Ramos (cell line): ENCODE data around the gene DERL2.

Experiments
- in situ Hi-C: fragments of 300-500 bp; cut with MboI; formaldehyde crosslinking; loops from one replicate; pipeline ENCODE4 v1.14.3; 2022; ENCODE audit warnings: low sequenced_read_pairs; ENCODE audit not compliant: unreplicated experiment

The DERL2 gene

DNA sequence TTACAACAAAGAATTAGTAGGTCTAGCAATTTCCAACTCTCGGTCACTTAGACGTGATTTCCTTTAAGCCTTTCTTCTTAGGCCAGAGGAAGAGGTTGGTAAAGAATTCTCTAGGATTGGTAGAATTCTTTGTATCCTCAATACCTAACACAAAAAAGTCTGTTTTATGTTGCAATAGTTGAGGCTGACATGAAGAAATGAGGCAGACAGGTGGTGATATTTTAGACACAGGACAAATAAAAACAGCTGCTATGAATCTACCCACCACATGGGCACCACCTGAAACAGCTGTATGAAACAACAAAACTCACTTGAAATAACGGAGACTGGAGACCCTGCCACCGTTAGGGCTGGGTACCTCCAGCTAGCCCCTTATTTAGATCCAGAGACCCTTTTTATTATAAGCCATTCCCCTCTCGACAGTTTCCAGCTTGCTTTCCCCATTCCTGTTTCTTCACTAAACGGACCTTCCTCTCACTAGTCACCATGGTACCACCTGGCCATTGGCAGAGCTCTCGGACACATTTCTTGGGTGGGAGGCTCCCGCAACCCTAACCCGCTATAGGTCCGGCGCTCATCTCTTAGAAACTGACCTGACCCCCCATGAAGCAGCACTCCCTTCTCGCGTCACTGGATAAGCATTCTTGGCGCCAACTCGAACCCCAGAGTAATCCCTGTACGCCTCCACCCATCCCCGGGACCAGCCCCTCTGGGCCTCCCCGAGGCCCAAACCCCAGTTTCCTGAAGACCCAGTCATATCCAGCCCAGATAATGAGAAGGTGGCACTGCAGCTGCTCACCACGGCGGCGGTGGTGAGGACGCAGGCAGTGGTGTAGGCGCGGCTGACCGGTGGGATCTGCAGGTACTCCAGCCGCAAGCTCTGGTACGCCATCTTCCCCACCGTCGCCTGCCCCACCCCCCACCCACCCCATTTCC, at the start of gene DERL2:
Gene DERL2, minus strand, starts transcription at position 909 of the 936 bp plus-strand sequence. Its CDS starts 17 bp downstream, at position 892.
- in situ Hi-C loops: no loop called here

DNA sequence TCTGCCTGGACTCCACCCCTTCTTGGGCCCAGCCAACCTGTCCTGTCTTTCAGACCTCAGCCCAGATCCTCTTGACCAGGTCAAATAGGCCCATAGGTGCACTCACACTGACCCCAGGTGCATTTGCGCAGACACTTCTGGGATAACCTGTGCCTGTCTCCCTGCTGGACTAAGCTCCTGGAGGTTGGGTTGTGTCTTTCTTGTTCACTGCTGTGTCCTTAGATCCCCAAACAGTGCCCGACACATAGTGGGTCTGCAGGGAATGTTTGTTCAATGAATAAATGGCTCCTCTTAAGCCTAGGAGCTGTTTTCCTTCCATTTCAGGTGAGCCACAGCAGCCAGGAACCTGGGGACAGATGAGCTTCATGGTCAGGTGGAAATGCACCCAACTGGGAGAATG, 49.5 kb upstream of the DERL2 start:
- in situ Hi-C loops: no loop called here

DNA sequence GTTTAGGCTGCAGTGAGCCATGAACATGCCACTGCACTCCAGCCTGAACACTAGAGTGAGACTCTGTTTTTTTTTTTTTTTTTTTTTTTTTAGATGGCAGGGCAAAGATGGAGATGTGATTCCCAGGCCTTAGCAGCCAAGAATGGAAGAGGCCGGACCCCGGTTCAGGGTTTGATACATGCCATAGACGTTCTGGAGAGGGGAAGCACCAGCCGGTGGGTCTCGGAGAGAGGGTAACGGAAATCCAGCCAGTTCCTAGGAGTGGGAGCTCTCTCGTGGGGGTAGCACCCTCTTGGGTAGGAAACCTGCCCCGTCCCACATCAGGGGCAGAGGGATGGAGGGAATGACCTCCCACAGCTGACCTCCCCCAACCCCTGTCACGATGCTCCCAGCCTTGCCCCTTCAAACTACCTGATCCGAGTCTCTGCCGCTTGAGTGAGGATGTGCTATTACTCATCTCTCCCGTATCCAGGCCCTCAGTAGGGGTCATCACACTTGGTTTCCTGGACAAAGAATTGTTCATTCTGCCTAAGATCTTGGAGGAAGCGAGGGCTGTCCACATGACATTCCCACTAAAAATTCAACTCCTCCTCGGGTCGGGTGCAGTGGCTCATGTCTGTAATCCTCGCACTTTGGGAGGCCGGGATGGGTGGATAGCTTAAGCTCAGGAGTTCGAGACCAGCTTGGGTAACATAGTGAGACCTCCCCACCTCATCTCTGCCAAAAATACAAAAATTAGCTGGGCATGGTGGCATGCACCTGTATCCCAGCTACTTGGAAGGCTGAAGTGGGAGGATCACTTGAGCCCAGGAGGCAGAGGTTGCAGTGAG, 47.7 kb upstream of the DERL2 start:
- in situ Hi-C loops: no loop called here

DNA sequence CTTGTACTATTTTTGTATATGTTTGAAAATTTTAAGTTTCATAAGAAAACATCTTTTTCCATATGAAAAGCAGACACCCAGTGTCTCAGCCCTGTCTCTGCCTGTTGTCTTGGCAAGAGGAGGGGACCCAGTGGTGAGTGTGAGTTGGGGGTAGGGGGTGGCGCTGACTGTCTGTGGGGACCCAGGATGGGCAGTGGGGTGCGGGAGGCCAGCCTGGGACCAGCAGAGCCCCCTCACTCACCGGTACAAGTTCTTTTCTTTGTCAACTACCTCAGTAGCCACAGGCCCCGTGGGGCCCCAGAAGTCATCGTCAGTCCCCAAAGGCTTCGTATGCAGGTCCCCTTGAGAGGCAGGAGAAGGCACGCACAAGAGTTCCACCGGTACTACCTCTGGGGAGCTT, 46.6 kb upstream of the DERL2 start:
- in situ Hi-C loops: no loop called here

DNA sequence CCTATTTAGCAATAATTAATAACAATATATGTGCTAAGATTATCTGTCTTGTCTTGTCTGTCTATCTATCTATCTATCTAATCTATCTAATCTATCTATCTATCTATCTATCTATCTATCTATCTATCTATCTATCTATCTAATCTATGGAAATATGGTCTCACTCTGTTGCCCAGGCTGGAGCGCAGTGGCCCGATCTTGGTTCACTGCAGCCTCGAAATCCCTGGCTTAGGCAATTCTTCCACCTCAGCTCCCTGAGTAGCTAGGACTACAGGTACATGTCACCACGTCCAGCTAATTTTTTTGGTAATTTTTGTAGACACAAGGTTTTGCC, 45.1 kb upstream of the DERL2 start:
- in situ Hi-C loops: no loop called here

DNA sequence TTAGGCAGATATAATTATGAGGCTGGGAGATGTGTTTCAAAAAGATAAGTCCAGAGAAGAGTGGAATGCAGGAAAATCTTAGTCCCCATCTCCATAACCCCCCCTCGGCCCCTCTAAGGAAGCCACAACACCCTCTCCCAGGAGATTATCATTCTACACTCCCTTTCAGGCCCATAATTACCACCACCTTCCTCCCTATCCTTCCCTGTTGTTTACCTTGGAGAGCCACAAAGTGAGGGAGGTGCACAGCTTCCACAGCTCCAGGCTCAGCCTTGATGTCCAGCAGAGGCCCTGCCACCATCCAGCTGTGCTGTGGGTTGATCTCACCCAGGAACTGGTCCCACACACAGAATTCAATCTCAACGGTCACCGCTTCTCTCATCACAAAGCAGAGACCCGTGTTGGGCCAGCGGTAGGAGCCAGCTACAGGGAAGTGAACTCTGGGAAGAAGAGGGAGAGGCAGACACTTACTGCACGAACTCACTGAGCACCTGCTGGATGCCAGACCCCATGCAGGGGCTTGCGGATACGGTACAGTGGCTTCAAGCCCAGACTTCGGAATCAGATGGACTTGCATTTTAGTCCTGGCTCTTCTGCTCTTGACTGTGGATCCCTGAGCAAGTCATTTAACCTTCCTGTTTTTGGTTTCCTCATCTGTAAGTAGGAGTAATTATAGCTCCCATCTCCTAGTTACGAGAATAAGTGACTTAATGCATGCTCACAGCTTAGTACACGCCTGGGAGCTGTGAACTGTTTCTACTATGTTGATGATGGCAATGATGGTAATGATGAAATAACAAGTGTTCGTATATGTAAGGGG, 44.5 kb upstream of the DERL2 start:
- in situ Hi-C loops: no loop called here

DNA sequence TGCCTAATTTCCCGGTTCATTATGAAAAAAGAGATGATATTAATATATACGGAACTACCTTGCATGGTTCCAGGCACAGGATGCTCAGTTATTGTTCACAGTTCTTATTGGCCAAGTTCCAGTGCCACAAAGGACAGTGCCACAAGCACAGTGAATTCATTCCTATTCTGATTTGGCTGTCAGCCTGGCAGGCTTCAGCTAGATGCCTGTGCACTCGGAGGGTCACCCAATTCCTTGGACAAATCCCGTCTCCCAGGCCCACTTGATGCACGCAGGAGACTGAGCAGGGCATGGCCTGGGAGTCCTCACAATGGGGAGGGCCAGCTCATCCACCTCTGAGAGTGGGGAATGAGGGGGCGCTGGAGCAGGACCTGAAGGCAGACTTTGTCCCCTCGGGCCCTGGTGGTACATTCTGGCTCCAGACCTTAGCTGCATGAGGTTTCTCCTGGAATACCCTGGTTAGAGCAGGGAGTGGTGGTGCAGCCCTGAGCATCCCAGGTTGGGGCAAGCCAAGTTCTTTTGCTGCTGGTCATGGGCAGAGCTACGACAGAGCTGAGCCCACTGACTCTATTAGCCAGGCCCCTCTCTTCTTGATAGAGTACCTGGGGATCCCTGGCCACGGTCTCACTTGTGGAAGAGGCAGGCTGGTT, 41.7 kb upstream of the DERL2 start:
- in situ Hi-C loops: no loop called here

DNA sequence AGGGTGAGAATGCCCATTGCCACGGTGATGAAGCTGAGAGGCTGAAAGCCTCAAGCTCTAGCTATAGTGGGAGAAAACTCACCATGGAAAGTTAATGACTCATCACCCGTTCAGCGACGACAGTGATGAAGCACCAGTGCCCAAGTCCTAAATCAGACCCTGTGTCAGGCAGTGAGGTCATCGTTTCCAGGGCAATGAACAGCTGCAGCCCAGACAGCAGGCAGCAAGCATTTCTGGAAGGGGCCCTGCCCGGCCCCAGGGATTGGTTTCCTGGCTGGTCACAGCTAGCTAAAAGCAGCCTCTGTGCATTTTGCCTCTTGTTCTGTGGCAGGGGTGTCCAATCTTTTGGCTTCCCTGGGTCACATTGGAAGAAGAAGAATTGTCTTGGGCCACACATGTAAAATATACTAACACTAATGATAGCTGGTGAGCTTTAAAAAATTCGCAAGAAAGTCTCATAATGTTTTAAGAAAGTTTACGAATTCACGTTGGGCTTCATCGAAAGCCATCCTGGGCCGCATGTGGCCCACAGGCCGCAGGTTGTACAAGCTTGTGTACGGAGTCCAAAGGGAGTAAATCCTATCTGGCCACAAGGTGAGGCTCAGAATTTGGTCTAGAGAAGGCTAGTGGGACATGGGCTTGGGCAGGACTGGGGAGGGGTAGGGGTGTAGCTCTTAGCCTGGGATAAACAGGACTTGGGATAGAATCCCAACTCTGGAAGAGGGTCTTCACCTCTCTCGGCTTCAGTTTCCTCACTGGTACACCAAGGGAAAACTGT, 41.0 kb upstream of the DERL2 start:
- in situ Hi-C loops: no loop called here

DNA sequence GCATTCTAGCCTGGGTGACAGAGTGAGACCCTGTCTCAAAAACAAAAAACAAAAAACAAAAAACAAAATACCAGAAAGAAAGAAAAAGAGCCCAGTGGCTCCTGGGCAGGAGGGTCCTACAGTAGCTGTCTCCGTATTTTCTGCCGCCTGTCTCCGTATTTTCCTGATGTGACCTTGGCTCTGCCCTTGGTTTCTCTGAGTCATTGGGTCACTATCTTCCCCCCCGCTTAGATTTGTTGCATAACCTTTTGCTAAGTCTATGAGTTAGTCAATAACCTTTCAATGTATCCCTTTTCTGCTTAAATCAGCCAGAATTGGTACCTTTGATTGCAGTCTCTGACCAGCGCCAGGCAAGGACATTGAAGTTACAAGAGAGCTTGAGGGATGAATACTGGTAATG, 37.3 kb upstream of the DERL2 start:
- in situ Hi-C loops: no loop called here

DNA sequence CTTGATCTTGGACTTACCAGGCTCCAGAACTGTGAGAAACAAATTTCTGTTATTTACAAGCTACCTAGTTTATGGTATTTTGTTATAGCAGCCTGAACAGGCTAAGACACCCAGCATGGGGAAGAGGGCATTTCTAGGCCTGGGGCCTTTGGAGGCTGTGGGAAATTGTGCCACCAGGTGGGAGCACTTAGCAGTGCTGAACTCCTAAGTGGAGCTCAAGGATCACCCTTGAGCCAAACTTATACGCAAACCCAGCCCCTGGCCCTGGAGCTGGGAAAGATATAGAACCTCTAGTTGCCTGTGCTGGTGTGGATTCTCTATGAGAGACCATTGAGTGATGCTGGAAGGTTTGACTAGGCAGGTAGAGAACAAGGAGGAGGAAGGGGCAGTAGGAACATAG, 36.5 kb upstream of the DERL2 start:
- in situ Hi-C loops: no loop called here

DNA sequence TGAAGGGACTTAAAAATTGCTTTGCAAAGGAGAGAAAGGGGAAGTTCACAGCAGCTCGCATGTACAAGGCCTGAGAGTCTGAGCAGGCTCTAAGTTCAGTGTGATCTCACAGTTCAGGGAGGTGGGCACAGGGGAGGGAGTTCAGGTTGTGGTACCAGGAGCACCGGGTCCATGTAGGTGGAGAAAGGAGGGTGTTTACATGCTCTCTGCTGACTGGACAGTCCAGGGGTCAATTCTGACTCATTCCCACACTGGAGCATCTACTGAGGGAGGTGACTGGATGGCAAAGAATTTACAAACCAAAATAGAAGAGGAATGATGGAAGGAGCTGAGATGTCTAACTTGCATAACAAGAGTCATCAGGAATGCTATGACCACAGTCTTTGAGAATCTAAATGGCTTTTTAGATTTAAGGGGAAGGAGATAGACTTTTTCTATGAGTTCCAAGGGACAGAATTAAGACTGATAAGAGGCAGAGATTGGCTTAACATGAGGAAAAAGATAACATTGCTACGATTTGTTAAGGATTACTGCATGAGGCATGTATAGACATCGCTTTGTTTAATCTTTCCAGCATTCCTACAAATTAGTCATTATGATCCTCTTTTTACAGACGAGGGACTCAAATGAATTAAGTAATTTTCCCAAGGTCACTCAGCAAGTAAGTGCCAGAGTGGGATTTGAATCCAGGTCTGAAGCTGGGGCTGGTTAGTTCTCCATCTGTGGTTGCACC, 30.2 kb upstream of the DERL2 start:
- in situ Hi-C loops: no loop called here

DNA sequence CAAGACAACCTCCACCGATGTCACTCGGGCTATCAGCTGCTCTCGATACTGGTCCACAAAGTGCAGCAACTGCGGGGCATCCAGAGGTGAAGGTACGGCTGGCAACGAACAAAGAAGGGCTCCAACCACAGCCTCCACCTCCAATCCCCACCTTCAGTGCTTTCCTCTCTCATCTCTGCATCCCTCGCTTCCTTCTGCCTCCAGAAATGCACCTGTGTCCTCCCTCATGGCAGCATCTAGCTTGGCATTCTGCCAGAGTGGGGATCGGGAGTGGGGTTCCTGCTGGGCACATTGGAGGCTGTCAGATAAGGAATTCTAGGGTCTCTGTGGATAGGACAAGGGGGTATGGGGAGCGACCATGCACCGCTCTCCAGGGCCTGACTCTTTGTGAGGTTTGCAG, 29.0 kb upstream of the DERL2 start:
- in situ Hi-C loops: no loop called here

DNA sequence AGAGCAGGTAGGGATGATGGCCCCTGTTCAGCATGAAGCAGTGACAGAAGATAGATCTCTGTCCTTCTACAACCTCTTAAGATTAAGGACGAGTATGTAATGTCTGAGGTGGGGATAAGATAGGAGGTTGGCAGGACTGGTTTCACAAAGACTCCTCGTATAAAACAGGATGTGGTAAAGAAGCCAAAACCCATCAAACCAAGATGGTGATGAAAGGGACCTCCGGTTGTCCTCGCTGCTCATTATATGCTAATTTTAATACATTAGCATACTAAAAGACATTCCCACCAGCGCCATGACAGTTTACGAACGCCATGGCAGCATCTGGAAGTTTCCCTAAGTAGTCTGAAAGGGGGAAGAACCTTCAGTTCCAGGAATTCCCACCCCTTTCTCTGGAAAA, 27.6 kb upstream of the DERL2 start:
- in situ Hi-C loops: no loop called here

DNA sequence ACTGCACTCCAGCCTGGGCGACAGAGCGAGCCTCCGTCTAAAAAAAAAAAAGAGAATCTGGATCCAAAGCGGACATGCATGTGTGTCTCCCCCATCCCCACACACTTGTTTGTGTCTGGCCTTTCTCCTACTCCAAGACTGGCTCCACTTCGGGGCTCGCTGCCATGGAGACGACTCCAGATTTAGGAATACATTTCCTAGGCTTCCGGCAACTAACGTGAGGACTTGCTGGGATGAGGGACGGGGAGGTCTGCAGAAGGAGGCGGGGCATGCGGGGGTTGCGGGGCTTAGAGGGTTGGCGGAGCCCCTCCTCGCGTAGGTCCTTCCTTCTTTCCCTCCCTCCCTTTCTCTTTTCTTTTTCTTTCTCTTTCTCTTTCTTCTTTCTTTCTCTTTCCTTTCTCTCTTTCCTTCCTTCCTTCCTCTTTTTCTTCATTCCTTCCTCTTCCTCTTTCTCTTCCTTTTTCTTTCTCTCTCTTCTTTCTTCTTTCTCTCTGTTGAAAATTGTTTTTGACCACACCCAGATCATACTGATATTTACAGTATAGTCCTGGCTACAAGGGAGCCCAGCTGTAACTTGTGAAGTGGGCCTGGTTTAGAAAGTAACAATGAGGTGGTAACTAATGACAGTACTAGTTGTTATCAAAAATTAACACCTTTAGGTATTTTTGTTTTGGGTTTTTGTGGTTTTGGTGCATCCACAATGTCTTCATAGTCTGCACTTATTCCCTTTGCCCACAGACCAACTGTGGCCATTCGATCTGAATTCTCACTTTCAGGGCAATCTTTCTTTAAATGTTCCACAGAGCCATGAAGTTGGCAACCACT, 25.6 kb upstream of the DERL2 start:
- in situ Hi-C loops: no loop called here

DNA sequence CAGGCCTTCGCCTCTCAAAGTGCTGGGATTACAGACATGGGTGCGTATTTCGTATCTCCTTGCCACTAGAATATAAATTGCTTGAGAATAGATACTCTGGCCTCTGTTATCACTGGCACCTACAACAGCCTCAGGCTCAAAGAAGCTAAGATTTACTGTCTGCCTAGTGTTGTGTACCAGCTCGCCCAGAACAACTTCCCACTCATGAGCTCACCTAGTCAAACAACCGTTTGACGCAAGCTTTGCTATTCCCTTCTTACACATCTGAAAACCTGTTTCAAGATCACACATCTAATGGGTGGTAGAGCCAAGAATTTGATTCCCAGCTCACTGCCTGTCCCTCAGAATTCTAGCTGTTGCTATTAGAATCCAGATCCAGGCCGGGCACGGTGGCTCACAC, 24.8 kb upstream of the DERL2 start:
- in situ Hi-C loops: no loop called here

DNA sequence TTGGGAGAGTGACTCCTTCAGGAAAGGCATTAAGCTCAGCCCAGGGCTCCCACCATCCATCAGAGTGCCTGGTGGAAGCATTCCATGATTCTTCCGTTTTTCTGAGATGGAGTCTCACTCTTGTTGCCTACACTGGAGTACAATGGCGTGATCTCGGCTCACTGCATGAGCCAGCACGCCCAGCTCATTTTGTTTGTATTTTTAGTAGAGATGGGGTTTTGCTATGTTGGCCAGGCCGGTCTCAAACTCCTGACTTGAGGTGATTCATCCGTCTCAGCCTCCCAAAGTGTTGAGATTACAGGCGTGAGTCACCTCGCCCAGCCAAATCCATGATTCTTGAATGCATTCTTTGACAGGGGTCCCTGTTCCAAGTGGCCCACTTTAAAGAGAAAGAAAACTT, 23.5 kb upstream of the DERL2 start:
- in situ Hi-C loops: no loop called here

DNA sequence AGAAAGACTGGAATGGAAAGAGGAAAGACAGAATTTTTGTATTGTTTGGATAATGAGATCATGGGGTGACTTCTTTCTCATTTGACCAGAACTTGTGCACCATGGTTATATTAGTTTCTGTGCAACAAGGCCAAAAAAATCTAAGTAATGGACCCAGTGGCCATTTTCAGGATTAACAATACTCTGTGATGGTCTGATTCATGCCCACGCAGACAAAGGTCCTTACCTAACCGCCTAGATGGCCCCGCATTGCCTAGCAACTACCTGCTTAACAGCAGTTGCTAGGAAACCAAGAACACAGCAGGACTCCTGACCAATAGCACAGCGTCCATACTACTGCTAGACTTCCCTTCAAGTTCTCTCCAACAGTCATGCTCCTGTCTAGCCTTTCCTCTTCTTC, 22.8 kb upstream of the DERL2 start:
- in situ Hi-C loops: no loop called here

DNA sequence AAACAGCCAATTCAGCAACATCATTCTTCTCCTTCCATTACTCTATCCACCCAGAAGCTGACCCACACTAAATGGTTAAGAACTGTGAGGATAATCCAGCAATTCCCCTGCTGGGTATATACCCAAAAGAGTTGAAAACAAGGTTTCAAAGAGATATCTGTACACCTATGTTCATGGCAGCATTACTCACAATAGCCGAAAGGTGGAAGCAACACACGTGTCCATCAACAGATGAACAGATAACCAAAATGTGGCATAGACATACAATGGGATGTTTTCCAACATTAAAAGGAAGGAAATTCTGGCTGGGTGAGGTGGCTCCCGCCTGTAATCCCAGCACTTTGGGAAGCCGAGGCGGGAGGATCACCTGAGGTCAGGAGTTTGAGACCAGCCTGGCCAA, 20.3 kb upstream of the DERL2 start:
- in situ Hi-C loops: no loop called here
